ENCODE results near the gene PLA2G3.
"Not testable (repeated sequence)": the region's sequence is repeated elsewhere in the genome, so short reads cannot be mapped to it uniquely, and the experiment has no call there.

The PLA2G3 gene

DNA sequence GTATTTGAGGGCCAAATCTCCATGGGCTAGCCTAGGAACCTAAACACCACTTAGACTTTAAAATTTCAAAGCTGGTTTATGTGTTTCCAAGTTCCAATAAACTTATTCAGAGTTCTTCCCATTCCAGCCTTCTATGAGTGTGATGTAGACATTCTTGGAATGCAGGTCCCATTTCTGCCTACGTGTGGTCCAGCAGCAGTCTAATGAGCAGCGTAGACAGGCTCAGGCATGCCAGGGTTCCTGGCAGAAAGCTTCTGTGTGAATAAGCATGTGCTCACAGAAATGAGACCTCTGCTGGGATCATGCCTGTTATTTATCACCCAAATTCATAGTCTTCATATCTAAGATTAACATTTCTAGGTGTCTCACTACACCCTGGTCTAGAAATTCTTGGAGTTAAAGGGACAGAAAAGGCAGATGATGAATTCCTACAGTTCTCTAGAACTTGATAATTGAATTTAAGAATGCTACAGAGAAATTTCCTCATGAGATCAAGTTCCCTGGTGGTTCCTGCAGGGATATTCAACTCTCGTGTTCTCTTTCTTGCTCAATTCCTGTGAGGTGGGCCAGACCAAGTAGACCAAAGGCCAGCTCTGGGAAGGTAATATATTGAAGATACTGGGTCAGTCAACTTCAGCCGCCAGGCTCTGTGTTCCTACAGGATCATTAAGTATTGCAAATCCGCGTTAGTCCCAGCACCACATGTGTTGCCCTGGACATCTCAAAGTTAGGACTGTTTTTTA is 37.3 kb upstream of the PLA2G3 start:
- TF ChIP-seq, protein P1, sequence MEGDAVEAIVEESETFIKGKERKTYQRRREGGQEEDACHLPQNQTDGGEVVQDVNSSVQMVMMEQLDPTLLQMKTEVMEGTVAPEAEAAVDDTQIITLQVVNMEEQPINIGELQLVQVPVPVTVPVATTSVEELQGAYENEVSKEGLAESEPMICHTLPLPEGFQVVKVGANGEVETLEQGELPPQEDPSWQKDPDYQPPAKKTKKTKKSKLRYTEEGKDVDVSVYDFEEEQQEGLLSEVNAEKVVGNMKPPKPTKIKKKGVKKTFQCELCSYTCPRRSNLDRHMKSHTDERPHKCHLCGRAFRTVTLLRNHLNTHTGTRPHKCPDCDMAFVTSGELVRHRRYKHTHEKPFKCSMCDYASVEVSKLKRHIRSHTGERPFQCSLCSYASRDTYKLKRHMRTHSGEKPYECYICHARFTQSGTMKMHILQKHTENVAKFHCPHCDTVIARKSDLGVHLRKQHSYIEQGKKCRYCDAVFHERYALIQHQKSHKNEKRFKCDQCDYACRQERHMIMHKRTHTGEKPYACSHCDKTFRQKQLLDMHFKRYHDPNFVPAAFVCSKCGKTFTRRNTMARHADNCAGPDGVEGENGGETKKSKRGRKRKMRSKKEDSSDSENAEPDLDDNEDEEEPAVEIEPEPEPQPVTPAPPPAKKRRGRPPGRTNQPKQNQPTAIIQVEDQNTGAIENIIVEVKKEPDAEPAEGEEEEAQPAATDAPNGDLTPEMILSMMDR (IDR thresholded peaks at IDR 0.05; ENCODE audit: borderline replicate concordance, insufficient read depth, low read depth, low read length) = no peak
- H3K4me3 ChIP-seq (ENCODE audit: low read depth, low read length) = no peak overlapping the region

DNA sequence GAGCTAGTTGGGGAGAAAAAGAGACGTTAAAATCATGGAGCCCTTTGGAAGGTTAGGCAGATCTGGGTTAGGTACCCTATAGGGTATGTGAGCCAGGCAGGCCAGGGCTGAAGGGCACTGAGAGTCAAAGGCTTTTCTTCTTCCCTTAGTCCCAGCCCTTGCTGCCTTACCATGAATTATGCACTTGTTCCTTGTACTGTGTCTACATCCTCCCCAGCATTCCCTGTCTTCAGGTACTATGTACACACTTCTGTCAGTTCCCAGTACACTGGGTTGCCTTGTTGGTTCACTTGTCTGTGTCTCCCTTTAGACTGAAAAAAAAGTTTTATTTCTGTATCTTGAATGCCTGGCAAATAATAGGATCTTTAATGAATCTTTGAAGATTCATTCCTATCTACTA is 36.6 kb upstream of the PLA2G3 start:
- H3K4me3 ChIP-seq (ENCODE audit: low read depth, low read length) = no peak overlapping the region
- TF ChIP-seq, protein P1 (IDR thresholded peaks at IDR 0.05; ENCODE audit: borderline replicate concordance, insufficient read depth, low read depth, low read length) = no peak

DNA sequence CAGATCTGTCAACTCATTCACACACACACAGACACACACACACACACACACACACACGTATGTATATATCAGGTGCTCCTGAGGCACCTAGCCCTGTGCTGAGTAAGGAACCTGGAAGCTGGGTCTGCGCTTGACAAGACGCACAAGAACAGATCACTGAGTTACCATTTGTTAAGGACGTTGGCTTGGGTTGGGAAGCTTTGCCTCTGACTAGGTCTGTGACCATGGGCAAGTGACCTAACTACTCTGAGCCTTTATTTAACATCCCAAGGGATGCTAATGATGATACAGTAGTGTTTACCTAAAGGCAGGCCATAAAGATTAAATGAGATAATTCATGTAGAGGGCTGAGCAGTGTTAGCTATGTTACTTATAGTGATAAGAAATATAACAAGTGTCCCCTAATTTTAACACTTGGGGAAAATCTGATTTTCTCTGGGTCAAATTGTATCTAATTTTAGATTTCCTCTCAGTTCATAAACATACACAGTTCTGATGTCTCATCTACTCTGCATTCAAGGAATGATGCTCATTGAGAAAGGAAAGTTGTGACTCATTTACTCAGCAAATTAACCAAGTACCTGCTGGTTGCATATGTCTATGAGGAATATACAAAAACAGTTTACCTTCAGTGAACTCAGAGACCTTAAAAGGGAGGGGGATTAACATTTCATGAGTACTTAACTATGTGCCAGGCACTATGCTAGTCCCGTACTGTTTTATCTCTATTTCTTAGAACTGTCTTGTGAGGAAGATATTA is 33.3 kb upstream of the PLA2G3 start:
- H3K4me3 ChIP-seq (ENCODE audit: low read depth, low read length) = no peak overlapping the region
- TF ChIP-seq, protein P1 (IDR thresholded peaks at IDR 0.05; ENCODE audit: borderline replicate concordance, insufficient read depth, low read depth, low read length) = no peak

DNA sequence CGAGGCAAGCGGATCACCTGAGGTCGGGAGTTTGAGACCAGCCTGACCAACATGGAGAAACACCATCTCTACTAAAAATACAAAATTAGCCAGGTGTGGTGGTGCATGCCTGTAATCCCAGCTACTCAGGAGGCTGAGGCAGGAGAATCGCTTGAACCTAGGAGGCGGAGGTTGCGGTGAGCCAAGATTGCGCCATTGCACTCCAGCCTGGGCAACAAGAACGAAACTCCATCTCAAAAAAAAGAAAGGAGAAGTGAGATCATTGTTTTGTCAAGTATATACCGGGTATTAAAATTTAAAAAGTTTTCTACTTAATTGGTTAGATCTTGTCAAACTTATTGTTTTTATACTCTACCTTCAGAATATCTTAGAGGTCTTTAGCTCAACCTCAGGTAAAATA is 31.4 kb upstream of the PLA2G3 start:
- H3K4me3 ChIP-seq (ENCODE audit: low read depth, low read length) = not testable (repeated sequence)

DNA sequence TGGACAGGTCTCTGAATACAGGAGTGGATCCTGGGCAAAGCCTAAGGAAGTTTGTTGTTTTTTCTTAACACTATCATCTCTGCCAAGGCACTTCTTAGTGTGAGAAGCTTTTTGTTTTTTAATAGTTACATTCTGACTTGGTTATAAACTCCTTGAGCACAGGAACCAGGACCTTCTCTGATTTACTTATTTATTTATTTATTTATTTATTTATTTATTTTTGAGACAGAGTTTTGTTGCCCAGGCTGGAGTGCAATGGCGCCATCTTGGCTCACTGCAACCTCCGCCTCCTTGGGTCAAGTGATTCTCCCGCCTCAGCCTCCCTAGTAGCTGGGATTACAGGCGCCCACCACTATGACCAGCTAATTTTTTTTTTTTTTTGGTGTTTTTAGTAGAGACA is 30.7 kb upstream of the PLA2G3 start:
- TF ChIP-seq, protein P1 (IDR thresholded peaks at IDR 0.05; ENCODE audit: borderline replicate concordance, insufficient read depth, low read depth, low read length) = no peak
- no peak overlapping the region for H3K4me3 ChIP-seq (ENCODE audit: low read depth, low read length)

DNA sequence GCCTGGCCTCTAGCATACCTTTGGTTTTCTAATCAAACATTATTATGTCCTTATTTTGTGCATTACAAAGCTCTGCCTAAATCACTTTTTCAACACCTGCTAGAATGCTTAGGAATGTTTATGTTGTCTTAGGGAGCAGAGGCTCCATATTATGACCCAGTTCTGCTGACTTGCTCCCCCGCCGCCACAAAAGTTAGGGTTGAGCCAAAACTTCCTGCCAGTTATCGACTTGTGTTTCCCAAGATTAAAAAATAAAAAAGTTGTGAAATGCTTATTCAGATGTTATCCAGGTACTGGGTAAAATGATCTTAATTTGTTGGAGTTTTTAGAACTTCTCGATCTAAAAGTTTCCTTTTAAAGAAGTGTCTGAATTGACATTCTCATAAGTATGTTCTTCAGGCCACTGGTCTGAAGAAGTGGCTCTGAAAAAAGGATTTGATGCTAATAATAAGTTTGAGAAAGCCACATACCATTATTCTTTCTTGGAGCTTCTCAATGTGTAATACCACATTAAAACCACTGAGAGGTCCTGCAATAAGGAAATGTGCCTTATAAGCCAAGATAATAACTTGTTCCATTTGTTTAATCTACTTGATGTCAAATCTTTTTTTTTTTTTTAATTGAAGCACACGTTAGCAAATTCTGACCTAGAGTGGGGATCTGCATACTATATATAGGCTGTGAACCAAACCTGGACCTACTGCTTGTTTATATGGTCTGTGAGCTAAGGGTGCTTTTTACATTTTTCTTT is 21.9 kb upstream of the PLA2G3 start:
- H3K4me3 ChIP-seq (ENCODE audit: low read depth, low read length) = no peak overlapping the region
- TF ChIP-seq, protein P1 (IDR thresholded peaks at IDR 0.05; ENCODE audit: borderline replicate concordance, insufficient read depth, low read depth, low read length) = no peak

DNA sequence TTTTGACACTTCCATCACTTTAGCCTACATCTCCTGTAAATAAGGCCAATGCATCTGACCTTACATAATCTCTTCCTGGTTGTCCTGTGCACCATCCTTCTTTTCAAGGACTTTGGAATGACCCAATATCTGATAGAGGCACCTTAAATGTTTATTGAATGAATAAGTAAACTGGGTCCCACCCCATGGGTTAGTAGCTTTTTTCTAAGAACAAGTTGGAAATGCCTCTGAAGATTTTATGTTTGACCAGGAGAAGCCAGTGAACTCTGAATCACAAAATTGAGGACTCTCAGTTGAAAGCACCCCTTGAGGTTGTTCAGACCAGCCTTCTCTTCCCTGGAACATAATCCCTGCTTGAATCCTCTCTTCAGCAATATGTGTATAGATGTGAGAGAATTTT is 21.1 kb upstream of the PLA2G3 start:
- TF ChIP-seq, protein P1 (IDR thresholded peaks at IDR 0.05; ENCODE audit: borderline replicate concordance, insufficient read depth, low read depth, low read length) = no peak
- no peak overlapping the region for H3K4me3 ChIP-seq (ENCODE audit: low read depth, low read length)

Measured in GM12875 (cell line).